Endothelial cell of umbilical vein (primary cell): ENCODE results near the gene ZNF384. TPM values are rescaled to one million over a fixed set of nuclear protein-coding genes. Genes with fewer than 3 reads are reported as not detected.

Experiments
- BruUV-seq: library from RNA; stranded (reverse); fragments of 400-500 nt; replicated peaks from 2 replicates; lab custom pipeline; 2021; lab: Mats Ljungman, UMichigan
- CTCF ChIA-PET: fragments of 300-600, 350-600 bp; sonication (Branson Sonifier 250); formaldehyde crosslinking; loops from one replicate; lab custom pipeline; 2021; ENCODE audit warnings: antibody characterized with exemption, inconsistent platforms; lab: Charles Lee
- POLR2A ChIA-PET: fragments of 300-600, 350-600 bp; sonication (Branson Sonifier 250); formaldehyde crosslinking; loops from one replicate; lab custom pipeline; 2021; ENCODE audit warnings: antibody characterized with exemption, inconsistent platforms; lab: Charles Lee
- DNase-seq: peaks from one replicate; pipeline ENCODE4 v3.0.0-alpha.2; 2011; ENCODE audit warnings: low read depth, low spot score
- FAIRE-seq: peaks from 2 replicates; lab custom pipeline; 2011; peaks lifted over from hg19 to GRCh38; lab: Jason Lieb, UNC
- H2AFZ ChIP-seq: 2 replicates; pipeline ENCODE4 v1.6.0; 2012; ENCODE audit warnings: low read depth, low read length, control low read depth, inconsistent platforms
- H3K27ac ChIP-seq: 2 replicates; pipeline ENCODE4 v1.5.1; 2011; ENCODE audit warnings: low read depth, mild to moderate bottlenecking, control low read depth, low read length, moderate library complexity; ENCODE audit not compliant: insufficient read depth
- H3K27me3 ChIP-seq, 2 experiments: 2 replicates each; pipeline versions ENCODE4 v1.6.0 to v1.6.1; 2011; ENCODE audit warnings: low read length in 2 of 2, mixed read lengths in 1 of 2; ENCODE audit not compliant: control insufficient read depth in 2 of 2, insufficient read depth in 2 of 2
- H3K36me3 ChIP-seq, 2 experiments: 2 replicates in 1 of 2; 3 replicates in 1 of 2; pipeline ENCODE4 v1.5.1; 2011; ENCODE audit warnings: low read length in 2 of 2, mild to moderate bottlenecking in 1 of 2, moderate library complexity in 1 of 2; ENCODE audit not compliant: control insufficient read depth in 2 of 2, insufficient read depth in 2 of 2; ENCODE audit errors: extremely low read depth in 1 of 2
- H3K4me1 ChIP-seq: 3 replicates; pipeline ENCODE4 v1.5.1; 2011; ENCODE audit warnings: mild to moderate bottlenecking, low read length; ENCODE audit not compliant: control insufficient read depth, insufficient read depth; ENCODE audit errors: extremely low read depth
- H3K4me2 ChIP-seq: 2 replicates; pipeline ENCODE4 v1.6.1; 2011; ENCODE audit warnings: low read length, control low read depth, mixed read lengths; ENCODE audit not compliant: insufficient read depth
- H3K4me3 ChIP-seq, 3 experiments: fragments of 200-600 bp in 1 of 3; sonication (generic), shearing (Covaris generic) in 1 of 3; replicated peaks in 1 of 3; 2 replicates each; pipeline ENCODE4 v1.5.1; 2011 to 2016; ENCODE audit warnings: control low read depth in 3 of 3, low read length in 3 of 3, mild to moderate bottlenecking in 2 of 3, inconsistent platforms in 1 of 3, low read depth in 1 of 3, moderate library complexity in 1 of 3; ENCODE audit not compliant: insufficient read depth in 1 of 3
- H3K79me2 ChIP-seq: 2 replicates; pipeline ENCODE4 v1.6.0; 2012; ENCODE audit warnings: low read length, inconsistent platforms; ENCODE audit not compliant: control insufficient read depth, insufficient read depth
- H3K9ac ChIP-seq: replicated peaks from 2 replicates; pipeline ENCODE3; 2011; ENCODE audit warnings: low read length, control low read depth; ENCODE audit not compliant: insufficient read depth; ENCODE audit errors: extremely low read depth
- H3K9me1 ChIP-seq: replicated peaks from 3 replicates; pipeline ENCODE4 v1.6.0; 2011; ENCODE audit warnings: mild to moderate bottlenecking, low read length; ENCODE audit not compliant: control insufficient read depth, insufficient read depth; ENCODE audit errors: extremely low read depth
- H3K9me3 ChIP-seq: replicated peaks from 2 replicates; pipeline ENCODE4 v1.5.1; 2012; ENCODE audit warnings: low read length, inconsistent platforms; ENCODE audit not compliant: control insufficient read depth, insufficient read depth
- H4K20me1 ChIP-seq: replicated peaks from 2 replicates; pipeline ENCODE3; 2011; ENCODE audit warnings: mild to moderate bottlenecking, low read length; ENCODE audit not compliant: control insufficient read depth, insufficient read depth; ENCODE audit errors: extremely low read depth
- EZH2 ChIP-seq: IDR thresholded peaks from 2 replicates; pipeline ENCODE4 v1.6.1; 2012; ENCODE audit warnings: borderline replicate concordance, low read depth, mild to moderate bottlenecking, moderate library complexity, low read length, inconsistent platforms; ENCODE audit not compliant: severe bottlenecking
- FOS ChIP-seq: IDR thresholded peaks from 2 replicates; pipeline ENCODE4 v1.6.1; 2011; ENCODE audit warnings: mild to moderate bottlenecking, low read length, moderate library complexity, borderline replicate concordance; ENCODE audit not compliant: insufficient read depth
- GATA2 ChIP-seq: IDR thresholded peaks from 2 replicates; pipeline ENCODE4 v1.7.0; 2011; ENCODE audit warnings: low read depth, mild to moderate bottlenecking, moderate library complexity, mixed read lengths, low read length; ENCODE audit not compliant: insufficient read length, insufficient read depth
- JUN ChIP-seq: IDR thresholded peaks from 2 replicates; pipeline ENCODE4 v1.6.1; 2011; ENCODE audit warnings: borderline replicate concordance, low read depth; ENCODE audit not compliant: insufficient read length, insufficient read depth
- MYC ChIP-seq: IDR thresholded peaks from one replicate; pipeline ENCODE4 v1.6.1; 2011; ENCODE audit warnings: mild to moderate bottlenecking, low read depth, low read length
- POLR2A ChIP-seq: IDR thresholded peaks from 2 replicates; pipeline ENCODE4 v1.6.1; 2012; ENCODE audit warnings: low read depth, mild to moderate bottlenecking, control low read depth, low read length
- POLR2AphosphoS5 ChIP-seq: IDR thresholded peaks from 2 replicates; pipeline ENCODE4 v1.6.1; 2012; ENCODE audit warnings: low read depth, mild to moderate bottlenecking, control low read depth, low read length, moderate library complexity; ENCODE audit not compliant: insufficient read depth
- dilution Hi-C: fragments of 300-500 bp; cut with MboI; formaldehyde crosslinking; loops from one replicate; pipeline ENCODE4 v1.15.0; 2019; ENCODE audit warnings: low sequenced_read_pairs; ENCODE audit not compliant: extremely low pct_ligation_motif_present
- intact Hi-C: fragments of 100-400 bp; cut with micrococcal nuclease; formaldehyde crosslinking; loops from one replicate; pipeline ENCODE4 v1.10.0; 2022
- polyA plus RNA-seq, 4 experiments: library from polyadenylated mRNA; depleted of rRNA in 3 of 4; stranded (reverse) in 3 of 4; unstranded in 1 of 4; fragments of >200 nt; gene quantifications; 2 replicates each; pipeline versions ENCODE4 v1.2.1 to v1.2.3, GENCODE V29; 2011 to 2012; ENCODE audit warnings: missing spikeins in 1 of 4
- total RNA-seq: library from RNA; stranded (reverse); gene quantifications from 2 replicates; pipeline ENCODE4 v1.2.3, GENCODE V29; 2021
- TF ChIP-seq, protein P1 (sequence below), 2 donors: IDR thresholded peaks; 1 replicate in 1 of 2; 2 replicates in 1 of 2; pipeline ENCODE4 v1.5.1; 2011; ENCODE audit warnings: low read length in 2 of 2, mild to moderate bottlenecking in 2 of 2, moderate library complexity in 2 of 2, control low read depth in 1 of 2, inconsistent platforms in 1 of 2, low read depth in 1 of 2; ENCODE audit not compliant: insufficient read depth in 1 of 2; ENCODE audit errors: extremely low read depth in 1 of 2
- TF ChIP-seq, protein P2 (sequence below): IDR thresholded peaks from 2 replicates; pipeline ENCODE4 v1.6.1; 2011; ENCODE audit not compliant: insufficient read depth, insufficient read length

The ZNF384 gene
- total and polyA plus RNA-seq, 2 donors (not counting 3 experiments of a cell fraction or from before 2014, with no cell fraction given): 52.8 to 58.3 TPM

DNA sequence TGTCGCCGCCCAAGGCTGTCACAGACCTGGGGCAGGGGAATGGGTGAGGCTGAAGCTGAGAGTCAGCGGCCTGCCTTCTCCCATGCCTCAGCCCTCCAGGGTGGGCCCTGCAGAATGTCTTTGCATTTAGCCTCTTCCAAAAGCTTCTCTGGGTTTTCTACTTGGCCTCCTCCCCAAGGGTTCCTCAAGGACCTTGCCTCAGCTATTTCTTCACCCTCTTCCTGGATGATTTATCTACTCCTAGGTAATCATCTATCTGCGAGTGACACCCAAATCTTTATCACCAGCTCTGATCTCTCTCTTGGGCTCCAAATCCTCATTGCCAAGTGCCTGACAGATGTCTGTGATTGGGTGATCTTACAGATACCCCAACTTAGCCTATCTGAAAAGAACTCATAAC, 48.7 kb downstream of the ZNF384 start:
- H3K79me2 ChIP-seq: no peaks in the 10 kb centered on the region
- no peak for FAIRE-seq
- no peak overlapping the region for H3K27ac ChIP-seq
- H3K9ac ChIP-seq: no peak overlapping the region
- peaks cover 13% of the 10 kb centered on the region for H3K4me1 ChIP-seq
- no peak for DNase-seq
- POLR2A ChIA-PET: interaction anchor here (1.1 kb wide), 1 partner anchor 10 kb away, joined by 3 read pairs; no protein-coding TSS in a partner anchor
- TF ChIP-seq EZH2 (no peak), POLR2AphosphoS5 (no peak), JUN (no peak), GATA2 (no peak), MYC (no peak), POLR2A (no peak), FOS (no peak)
- TF ChIP-seq, protein P1, sequence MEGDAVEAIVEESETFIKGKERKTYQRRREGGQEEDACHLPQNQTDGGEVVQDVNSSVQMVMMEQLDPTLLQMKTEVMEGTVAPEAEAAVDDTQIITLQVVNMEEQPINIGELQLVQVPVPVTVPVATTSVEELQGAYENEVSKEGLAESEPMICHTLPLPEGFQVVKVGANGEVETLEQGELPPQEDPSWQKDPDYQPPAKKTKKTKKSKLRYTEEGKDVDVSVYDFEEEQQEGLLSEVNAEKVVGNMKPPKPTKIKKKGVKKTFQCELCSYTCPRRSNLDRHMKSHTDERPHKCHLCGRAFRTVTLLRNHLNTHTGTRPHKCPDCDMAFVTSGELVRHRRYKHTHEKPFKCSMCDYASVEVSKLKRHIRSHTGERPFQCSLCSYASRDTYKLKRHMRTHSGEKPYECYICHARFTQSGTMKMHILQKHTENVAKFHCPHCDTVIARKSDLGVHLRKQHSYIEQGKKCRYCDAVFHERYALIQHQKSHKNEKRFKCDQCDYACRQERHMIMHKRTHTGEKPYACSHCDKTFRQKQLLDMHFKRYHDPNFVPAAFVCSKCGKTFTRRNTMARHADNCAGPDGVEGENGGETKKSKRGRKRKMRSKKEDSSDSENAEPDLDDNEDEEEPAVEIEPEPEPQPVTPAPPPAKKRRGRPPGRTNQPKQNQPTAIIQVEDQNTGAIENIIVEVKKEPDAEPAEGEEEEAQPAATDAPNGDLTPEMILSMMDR (IDR thresholded peaks at IDR 0.05; ENCODE audit: extremely low read depth in 1 of 2, insufficient read depth in 1 of 2, low read depth in 1 of 2, low read length in 2 of 2): no peak
- TF ChIP-seq, protein P2, sequence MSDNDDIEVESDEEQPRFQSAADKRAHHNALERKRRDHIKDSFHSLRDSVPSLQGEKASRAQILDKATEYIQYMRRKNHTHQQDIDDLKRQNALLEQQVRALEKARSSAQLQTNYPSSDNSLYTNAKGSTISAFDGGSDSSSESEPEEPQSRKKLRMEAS: no peak
- no TSS peak for BruUV-seq
- no peak overlapping the region for H3K4me3 ChIP-seq
- H3K36me3 ChIP-seq: no peaks in the 10 kb centered on the region
- CTCF ChIA-PET: interaction anchor here (1.2 to 2.1 kb wide), 3 partner anchors 17 to 26 kb away, joined by 3 to 12 read pairs (median 5); no protein-coding TSS in a partner anchor
- H3K9me1 ChIP-seq: no peaks in the 10 kb centered on the region
- H4K20me1 ChIP-seq: no peaks in the 10 kb centered on the region
- no peak overlapping the region for H3K4me2 ChIP-seq
- intact Hi-C loops (no loop called here), dilution Hi-C loops (no loop called here)
- no peak overlapping the region for H2AFZ ChIP-seq
- peaks cover 0 to 2% of the 10 kb centered on the region in 2 experiments for H3K27me3 ChIP-seq
- no peaks in the 10 kb centered on the region for H3K9me3 ChIP-seq
